ENCODE measurements around the gene PLAC9. TPM values are rescaled to one million over a fixed set of nuclear protein-coding genes. Genes with fewer than 3 reads are reported as not detected.
A peak's percentile ranks its signal among the peaks of the same experiment; 100 is the strongest.

The PLAC9 gene
- total RNA-seq, 1 experiment from 2014 or later: not detected

GRCh38 chr10:80100116-80100515 is 32.4 kb upstream of the PLAC9 start:
- Histone ChIP-seq H3K9me3 (no peaks in the 10 kb centered on the region), H3K4me3 (ENCODE audit: low read depth, low read length) (no peak overlapping the region), H3K27me3 (replicated peaks; ENCODE audit: control insufficient read depth, insufficient read depth, low read length) (no peaks in the 10 kb centered on the region), H3K4me1 (peaks cover 5% of the 10 kb centered on the region; the same call in 1 of the 2 replicates), H3K36me3 (ENCODE audit: control insufficient read depth, insufficient read depth, low read length) (no peaks in the 10 kb centered on the region)
- DNase-seq: no peak
- H3K4me3 Mint-ChIP-seq (ENCODE audit: unreplicated experiment): no peak overlapping the region
- POLR2A ChIA-PET: no interaction called here
- H3K27ac Mint-ChIP-seq (ENCODE audit: unreplicated experiment): no peak overlapping the region
- TF ChIP-seq CTCF (IDR thresholded peaks at IDR 0.05; ENCODE audit: insufficient read depth in 1 of 2, low read depth in 1 of 2, low read length in 1 of 2, severe bottlenecking in 1 of 2, unreplicated experiment in 1 of 2): no peak
- peaks cover 9% of the 10 kb centered on the region for H3K4me1 Mint-ChIP-seq (ENCODE audit: low read depth, unreplicated experiment)
- CTCF ChIA-PET: no interaction called here
- no peaks in the 10 kb centered on the region for H3K36me3 Mint-ChIP-seq (ENCODE audit: insufficient read depth, unreplicated experiment)
- no peaks in the 10 kb centered on the region for H3K9me3 Mint-ChIP-seq (ENCODE audit: unreplicated experiment)
- H3K27me3 Mint-ChIP-seq (ENCODE audit: insufficient read depth, unreplicated experiment): no peaks in the 10 kb centered on the region
- no TSS peak for BruUV-seq (replicated peaks)
- intact Hi-C loops (cut with micrococcal nuclease; ENCODE audit: unreplicated experiment): no loop called here

GRCh38 chr10:80100861-80101695 is 31.5 kb upstream of the PLAC9 start:
- no peak overlapping the region for H3K4me3 ChIP-seq (ENCODE audit: low read depth, low read length)
- H3K4me1 ChIP-seq: peaks cover 5% of the 10 kb centered on the region; the same call in 1 of the 2 replicates
- no peaks in the 10 kb centered on the region for H3K27me3 ChIP-seq (replicated peaks; ENCODE audit: control insufficient read depth, insufficient read depth, low read length)
- H3K36me3 ChIP-seq (ENCODE audit: control insufficient read depth, insufficient read depth, low read length): no peaks in the 10 kb centered on the region
- BruUV-seq (replicated peaks): no TSS peak
- peak; percentile 44 to 64 for DNase-seq
- Mint-ChIP-seq H3K4me3 (ENCODE audit: unreplicated experiment) (no peak overlapping the region), H3K36me3 (ENCODE audit: insufficient read depth, unreplicated experiment) (no peaks in the 10 kb centered on the region), H3K27me3 (ENCODE audit: insufficient read depth, unreplicated experiment) (no peaks in the 10 kb centered on the region), H3K27ac (ENCODE audit: unreplicated experiment) (peak overlapping the region; percentile 25), H3K9me3 (ENCODE audit: unreplicated experiment) (peaks cover 7% of the 10 kb centered on the region), H3K4me1 (ENCODE audit: low read depth, unreplicated experiment) (peaks cover 16% of the 10 kb centered on the region)
- TF ChIP-seq CTCF (IDR thresholded peaks at IDR 0.05; ENCODE audit: insufficient read depth in 1 of 2, low read depth in 1 of 2, low read length in 1 of 2, severe bottlenecking in 1 of 2, unreplicated experiment in 1 of 2): no peak
- intact Hi-C loops (cut with micrococcal nuclease; ENCODE audit: unreplicated experiment): no loop called here
- CTCF ChIA-PET: no interaction called here
- POLR2A ChIA-PET: no interaction called here
- no peaks in the 10 kb centered on the region for H3K9me3 ChIP-seq

GRCh38 chr10:80104066-80104926 is 28.2 kb upstream of the PLAC9 start:
- peaks cover 16% of the 10 kb centered on the region for H3K4me1 Mint-ChIP-seq (ENCODE audit: low read depth, unreplicated experiment)
- intact Hi-C loops (cut with micrococcal nuclease; ENCODE audit: unreplicated experiment): loop anchor here (2.0 kb wide), 1 partner anchor 21 kb away; no protein-coding TSS in a partner anchor
- no TSS peak for BruUV-seq (replicated peaks)
- no peaks in the 10 kb centered on the region for H3K36me3 ChIP-seq (ENCODE audit: control insufficient read depth, insufficient read depth, low read length)
- no peak overlapping the region for H3K4me3 ChIP-seq (ENCODE audit: low read depth, low read length)
- H3K4me3 Mint-ChIP-seq (ENCODE audit: unreplicated experiment): no peak overlapping the region
- no peak for TF ChIP-seq CTCF (IDR thresholded peaks at IDR 0.05; ENCODE audit: insufficient read depth in 1 of 2, low read depth in 1 of 2, low read length in 1 of 2, severe bottlenecking in 1 of 2, unreplicated experiment in 1 of 2)
- peaks cover 10% of the 10 kb centered on the region for H3K9me3 ChIP-seq
- ChIA-PET POLR2A (no interaction called here), CTCF (no interaction called here)
- H3K27ac Mint-ChIP-seq (ENCODE audit: unreplicated experiment): no peak overlapping the region
- DNase-seq: peak in 1 of 2 experiments; percentile 20
- no peaks in the 10 kb centered on the region for H3K36me3 Mint-ChIP-seq (ENCODE audit: insufficient read depth, unreplicated experiment)
- peaks cover 5% of the 10 kb centered on the region; the same call in 1 of the 2 replicates for H3K4me1 ChIP-seq
- H3K27me3 ChIP-seq (replicated peaks; ENCODE audit: control insufficient read depth, insufficient read depth, low read length): no peaks in the 10 kb centered on the region
- peaks cover 27% of the 10 kb centered on the region for H3K9me3 Mint-ChIP-seq (ENCODE audit: unreplicated experiment)
- no peaks in the 10 kb centered on the region for H3K27me3 Mint-ChIP-seq (ENCODE audit: insufficient read depth, unreplicated experiment)
